ENCODE data around the gene SYT1. TPM values are rescaled to one million over a fixed set of nuclear protein-coding genes. Genes with fewer than 3 reads are reported as not detected.

The SYT1 gene
- total RNA-seq, 1 experiment from 2014 or later = 15.8 TPM

- no peak overlapping the region for H2BK20ac ChIP-seq (ENCODE audit: low read depth, low read length, poor library complexity, severe bottlenecking)
- H3K79me2 ChIP-seq (ENCODE audit: insufficient read depth, low read length) = no peaks in the 10 kb centered on the region
Observed at GRCh38 chr12:79200176-79200575, 335.6 kb downstream of the SYT1 start.

More at GRCh38 chr12:79200176-79200575, 335.6 kb downstream of the SYT1 start:
- H3K23me2 ChIP-seq (ENCODE audit: insufficient read length, low read depth, low read length, poor library complexity, severe bottlenecking) = no peaks in the 10 kb centered on the region
- H3K4me2 ChIP-seq (ENCODE audit: insufficient read depth, insufficient read length, low read length) = no peak overlapping the region
- no peak overlapping the region for H2AK5ac ChIP-seq (ENCODE audit: insufficient read length, low read length)
- DNase-seq = no peak
- Mint-ChIP-seq H3K27ac (peak overlapping the region in 1 of 3 experiments; percentile 50; a peak in 1 of 7 replicates), H3K36me3 (ENCODE audit: insufficient read depth in 1 of 3, low read depth in 3 of 3) (no peaks in the 10 kb centered on the region), H3K9me3 (no peaks in the 10 kb centered on the region), H3K27me3 (ENCODE audit: low read depth) (no peaks in the 10 kb centered on the region), H3K4me1 (peaks cover 17 to 19% of the 10 kb centered on the region in 2 experiments), H3K4me3 (no peak overlapping the region)
- H3K27me3 ChIP-seq (ENCODE audit: insufficient read depth, low read length) = no peaks in the 10 kb centered on the region
- H3T11ph ChIP-seq (ENCODE audit: low read length) = no peak overlapping the region
- no peak overlapping the region for H2BK12ac ChIP-seq (ENCODE audit: insufficient read length, low read depth, low read length)
- no peak overlapping the region for H3K23ac ChIP-seq (ENCODE audit: insufficient read length, low read depth, low read length)
- H2BK120ac ChIP-seq (ENCODE audit: low read depth, low read length, poor library complexity, severe bottlenecking) = no peak overlapping the region
- H4K91ac ChIP-seq (ENCODE audit: insufficient read length, low read depth, low read length) = no peak overlapping the region
- no peaks in the 10 kb centered on the region for H3K4me1 ChIP-seq (ENCODE audit: insufficient read depth, low read length)
- H3K18ac ChIP-seq (ENCODE audit: insufficient read length, low read depth, low read length) = no peak overlapping the region
- no CpG with 5 or more reads among the region's 2 CpGs for WGBS (ENCODE audit: extremely low coverage, insufficient read length, low lambda C conversion rate)
- H3K27ac ChIP-seq (ENCODE audit: insufficient read length, low read depth, low read length) = no peak overlapping the region
- H4K5ac ChIP-seq (ENCODE audit: insufficient read length, low read depth, low read length) = no peak overlapping the region
- H2BK15ac ChIP-seq (ENCODE audit: low read depth, low read length) = no peak overlapping the region
- no peak overlapping the region for H3K14ac ChIP-seq (ENCODE audit: insufficient read depth, low read length)
- H3K9me3 ChIP-seq (ENCODE audit: control insufficient read depth, low read depth, low read length) = no peaks in the 10 kb centered on the region
- H4K8ac ChIP-seq (replicated peaks; ENCODE audit: insufficient read length, low read depth, low read length) = no peak overlapping the region
- no peak overlapping the region for H2AFZ ChIP-seq (ENCODE audit: low read length)
- H3K79me1 ChIP-seq (ENCODE audit: insufficient read depth, low read depth, low read length, poor library complexity, severe bottlenecking) = no peaks in the 10 kb centered on the region
- H2BK5ac ChIP-seq (ENCODE audit: insufficient read length, low read length) = no peak overlapping the region
- no peak overlapping the region for H3K56ac ChIP-seq (ENCODE audit: insufficient read length, low read depth, low read length)
- no peak overlapping the region for H3K9ac ChIP-seq (ENCODE audit: extremely low read depth, insufficient read length, low read length)
- H4K20me1 ChIP-seq (ENCODE audit: control insufficient read depth, insufficient read depth, insufficient read length) = no peaks in the 10 kb centered on the region
- TF ChIP-seq, protein P1, sequence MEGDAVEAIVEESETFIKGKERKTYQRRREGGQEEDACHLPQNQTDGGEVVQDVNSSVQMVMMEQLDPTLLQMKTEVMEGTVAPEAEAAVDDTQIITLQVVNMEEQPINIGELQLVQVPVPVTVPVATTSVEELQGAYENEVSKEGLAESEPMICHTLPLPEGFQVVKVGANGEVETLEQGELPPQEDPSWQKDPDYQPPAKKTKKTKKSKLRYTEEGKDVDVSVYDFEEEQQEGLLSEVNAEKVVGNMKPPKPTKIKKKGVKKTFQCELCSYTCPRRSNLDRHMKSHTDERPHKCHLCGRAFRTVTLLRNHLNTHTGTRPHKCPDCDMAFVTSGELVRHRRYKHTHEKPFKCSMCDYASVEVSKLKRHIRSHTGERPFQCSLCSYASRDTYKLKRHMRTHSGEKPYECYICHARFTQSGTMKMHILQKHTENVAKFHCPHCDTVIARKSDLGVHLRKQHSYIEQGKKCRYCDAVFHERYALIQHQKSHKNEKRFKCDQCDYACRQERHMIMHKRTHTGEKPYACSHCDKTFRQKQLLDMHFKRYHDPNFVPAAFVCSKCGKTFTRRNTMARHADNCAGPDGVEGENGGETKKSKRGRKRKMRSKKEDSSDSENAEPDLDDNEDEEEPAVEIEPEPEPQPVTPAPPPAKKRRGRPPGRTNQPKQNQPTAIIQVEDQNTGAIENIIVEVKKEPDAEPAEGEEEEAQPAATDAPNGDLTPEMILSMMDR (conservative IDR thresholded peaks at IDR 0.05) = no peak
- H3K4ac ChIP-seq (ENCODE audit: low read depth, low read length) = no peak overlapping the region

All from H9 (cell line).